Keratinocyte (primary cell): ENCODE results near the gene OVOL2. TPM values are rescaled to one million over a fixed set of nuclear protein-coding genes. Genes with fewer than 3 reads are reported as not detected.
"Not testable (repeated sequence)": the region's sequence is repeated elsewhere in the genome, so short reads cannot be mapped to it uniquely, and the experiment has no call there.

Experiments
- DNase-seq: peaks from one replicate; pipeline ENCODE4 v3.0.0-alpha.2; 2011; ENCODE audit warnings: low read depth, missing footprints, low spot score
- FAIRE-seq: peaks from 2 replicates; lab custom pipeline; 2011; peaks lifted over from hg19 to GRCh38; lab: Jason Lieb, UNC
- H2AFZ ChIP-seq: 2 replicates; pipeline ENCODE4 v1.6.0; 2012; ENCODE audit warnings: low read length, control low read depth, inconsistent platforms; ENCODE audit not compliant: control insufficient read depth
- H3K27ac ChIP-seq: 2 replicates; pipeline ENCODE4 v1.5.1; 2011; ENCODE audit warnings: low read length; ENCODE audit not compliant: control insufficient read depth, insufficient read depth
- H3K27me3 ChIP-seq: 3 replicates; pipeline ENCODE4 v1.6.0; 2011; ENCODE audit warnings: low read length; ENCODE audit not compliant: control insufficient read depth, insufficient read depth; ENCODE audit errors: extremely low read depth
- H3K36me3 ChIP-seq, 2 experiments: 2 replicates in 1 of 2; 3 replicates in 1 of 2; pipeline ENCODE4 v1.5.1; 2011; ENCODE audit warnings: low read length in 2 of 2, mild to moderate bottlenecking in 1 of 2; ENCODE audit not compliant: control insufficient read depth in 2 of 2, insufficient read depth in 2 of 2; ENCODE audit errors: extremely low read depth in 1 of 2
- H3K4me1 ChIP-seq: 3 replicates; pipeline ENCODE4 v1.5.1; 2011; ENCODE audit warnings: low read length; ENCODE audit not compliant: control insufficient read depth, insufficient read depth; ENCODE audit errors: extremely low read depth
- H3K4me2 ChIP-seq: 3 replicates; pipeline ENCODE4 v1.6.0; 2011; ENCODE audit warnings: low read depth, low read length; ENCODE audit not compliant: control insufficient read depth, insufficient read depth; ENCODE audit errors: extremely low read depth
- H3K4me3 ChIP-seq, 3 experiments: fragments of 200-600 bp in 1 of 3; sonication (generic) in 1 of 3; 2 replicates in 2 of 3; 3 replicates in 1 of 3; pipeline ENCODE4 v1.5.1; 2011 to 2016; ENCODE audit warnings: low read length in 3 of 3, mild to moderate bottlenecking in 3 of 3, control low read depth in 2 of 3, inconsistent platforms in 1 of 3, low read depth in 1 of 3, mixed read lengths in 1 of 3, mixed run types in 1 of 3, moderate library complexity in 1 of 3; ENCODE audit not compliant: control insufficient read depth in 2 of 3, insufficient read depth in 2 of 3; ENCODE audit errors: extremely low read depth in 1 of 3
- H3K79me2 ChIP-seq: 2 replicates; pipeline ENCODE4 v1.6.0; 2012; ENCODE audit warnings: low read length; ENCODE audit not compliant: control insufficient read depth, insufficient read depth
- H3K9ac ChIP-seq: 3 replicates; pipeline ENCODE4 v1.6.0; 2011; ENCODE audit warnings: low read length; ENCODE audit not compliant: control insufficient read depth, insufficient read depth; ENCODE audit errors: extremely low read depth
- H3K9me1 ChIP-seq: 3 replicates; pipeline ENCODE4 v1.6.0; 2011; ENCODE audit warnings: low read length; ENCODE audit not compliant: control insufficient read depth, insufficient read depth; ENCODE audit errors: extremely low read depth
- H3K9me3 ChIP-seq: 2 replicates; pipeline ENCODE4 v1.5.1; 2012; ENCODE audit warnings: low read depth, low read length; ENCODE audit not compliant: control insufficient read depth
- H4K20me1 ChIP-seq: 3 replicates; pipeline ENCODE4 v1.6.0; 2011; ENCODE audit warnings: low read length; ENCODE audit not compliant: control insufficient read depth, insufficient read depth; ENCODE audit errors: extremely low read depth
- EZH2 ChIP-seq: IDR thresholded peaks from one replicate; pipeline ENCODE4 v1.6.1; 2012; ENCODE audit warnings: inconsistent platforms, mild to moderate bottlenecking, low read length, moderate library complexity
- dilution Hi-C: fragments of 300-500 bp; cut with MboI; formaldehyde crosslinking; loops from one replicate; pipeline ENCODE4 v1.7.0; 2020; ENCODE audit warnings: low sequenced_read_pairs; ENCODE audit not compliant: extremely low pct_ligation_motif_present
- polyA plus RNA-seq, 5 experiments: library from polyadenylated mRNA; depleted of rRNA in 3 of 5; stranded (reverse) in 3 of 5; stranded (forward) in 1 of 5; unstranded in 1 of 5; fragments of >200 nt; gene quantifications; 1 replicate in 1 of 5; 2 replicates in 3 of 5; 3 replicates in 1 of 5; pipeline versions ENCODE4 v1.2.1 to v1.2.3, GENCODE V29; 2011 to 2012; ENCODE audit warnings: missing spikeins in 2 of 5, low read depth in 1 of 5, low replicate concordance in 1 of 5
- TF ChIP-seq, protein P1 (sequence below), 3 experiments: IDR thresholded peaks in 1 of 3; conservative IDR thresholded peaks in 1 of 3; optimal IDR thresholded peaks in 1 of 3; 2 replicates in 2 of 3; 3 replicates in 1 of 3; pipeline versions ENCODE3 to v1.5.1; 2011; ENCODE audit warnings: low read length in 3 of 3, mild to moderate bottlenecking in 3 of 3, moderate library complexity in 2 of 3, control low read depth in 1 of 3, inconsistent platforms in 1 of 3; ENCODE audit not compliant: insufficient read depth in 2 of 3; ENCODE audit errors: extremely low read depth in 1 of 3

Gene OVOL2
- polyA plus RNA-seq, 1 donor (not counting 4 experiments of a cell fraction or from before 2014, with no cell fraction given): 4.3 TPM

DNA sequence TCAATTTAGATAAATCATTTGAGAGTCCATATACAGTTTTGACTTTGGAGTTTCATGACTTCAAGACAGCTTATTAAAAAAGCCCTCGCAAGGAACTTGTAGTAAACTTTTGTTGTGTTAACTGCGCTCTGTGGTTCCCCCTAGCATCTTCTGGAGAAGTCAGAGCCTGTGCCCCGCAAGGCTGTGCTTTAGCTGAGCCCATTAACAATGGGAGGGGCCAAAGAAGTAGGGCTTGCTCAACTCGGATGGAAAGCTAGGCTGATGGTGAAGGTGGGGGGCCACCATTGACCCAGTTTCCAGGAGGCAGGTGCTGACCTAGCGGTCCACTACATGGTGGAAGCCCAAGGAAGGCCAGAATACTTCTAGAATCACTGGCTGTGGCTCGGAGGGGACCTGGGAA is 29.3 kb upstream of the OVOL2 start:
- no peaks in the 10 kb centered on the region for H3K27me3 ChIP-seq
- dilution Hi-C loops: no loop called here
- H3K36me3 ChIP-seq: no peaks in the 10 kb centered on the region

DNA sequence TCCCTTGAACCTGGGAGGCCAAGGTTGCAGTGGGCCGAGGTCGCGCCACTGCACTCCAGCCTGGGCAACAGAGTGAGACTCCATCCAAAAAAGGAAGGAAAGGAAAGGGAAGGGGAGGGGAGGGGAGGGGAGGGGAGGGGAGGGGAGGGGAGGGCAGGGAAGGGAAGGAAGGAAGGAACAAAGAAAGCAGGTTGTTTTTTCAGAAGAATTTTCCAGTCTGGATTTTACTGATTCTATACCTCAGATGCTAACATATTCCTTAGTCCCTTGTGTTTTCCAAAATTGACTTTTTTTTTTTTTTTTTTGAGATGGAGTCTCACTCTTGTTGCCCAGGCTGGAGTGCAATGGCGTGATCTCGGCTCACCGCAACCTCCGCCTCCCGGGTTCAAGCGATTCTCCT is 23.1 kb upstream of the OVOL2 start:
- FAIRE-seq, dilution Hi-C loops, H3K4me2 ChIP-seq, H3K9ac ChIP-seq, H3K27me3 ChIP-seq, DNase-seq, H2AFZ ChIP-seq, H3K79me2 ChIP-seq, H3K27ac ChIP-seq, H4K20me1 ChIP-seq, H3K9me1 ChIP-seq, H3K4me1 ChIP-seq, H3K9me3 ChIP-seq, H3K36me3 ChIP-seq, H3K4me3 ChIP-seq: not testable (repeated sequence)

More for the DNA sequence above, 29.3 kb upstream of the OVOL2 start:
- Histone ChIP-seq H3K4me2 (no peak overlapping the region), H4K20me1 (no peaks in the 10 kb centered on the region), H3K9me1 (no peaks in the 10 kb centered on the region), H3K4me1 (no peaks in the 10 kb centered on the region), H3K27ac (no peak overlapping the region), H3K9ac (no peak overlapping the region), H3K4me3 (no peak overlapping the region), H3K79me2 (no peaks in the 10 kb centered on the region), H2AFZ (no peak overlapping the region), H3K9me3 (no peaks in the 10 kb centered on the region)
- DNase-seq: no peak
- no peak for FAIRE-seq
- no peak for TF ChIP-seq EZH2
- TF ChIP-seq, protein P1, sequence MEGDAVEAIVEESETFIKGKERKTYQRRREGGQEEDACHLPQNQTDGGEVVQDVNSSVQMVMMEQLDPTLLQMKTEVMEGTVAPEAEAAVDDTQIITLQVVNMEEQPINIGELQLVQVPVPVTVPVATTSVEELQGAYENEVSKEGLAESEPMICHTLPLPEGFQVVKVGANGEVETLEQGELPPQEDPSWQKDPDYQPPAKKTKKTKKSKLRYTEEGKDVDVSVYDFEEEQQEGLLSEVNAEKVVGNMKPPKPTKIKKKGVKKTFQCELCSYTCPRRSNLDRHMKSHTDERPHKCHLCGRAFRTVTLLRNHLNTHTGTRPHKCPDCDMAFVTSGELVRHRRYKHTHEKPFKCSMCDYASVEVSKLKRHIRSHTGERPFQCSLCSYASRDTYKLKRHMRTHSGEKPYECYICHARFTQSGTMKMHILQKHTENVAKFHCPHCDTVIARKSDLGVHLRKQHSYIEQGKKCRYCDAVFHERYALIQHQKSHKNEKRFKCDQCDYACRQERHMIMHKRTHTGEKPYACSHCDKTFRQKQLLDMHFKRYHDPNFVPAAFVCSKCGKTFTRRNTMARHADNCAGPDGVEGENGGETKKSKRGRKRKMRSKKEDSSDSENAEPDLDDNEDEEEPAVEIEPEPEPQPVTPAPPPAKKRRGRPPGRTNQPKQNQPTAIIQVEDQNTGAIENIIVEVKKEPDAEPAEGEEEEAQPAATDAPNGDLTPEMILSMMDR (optimal IDR thresholded peaks at IDR 0.05 in 1 of 3, IDR thresholded peaks at IDR 0.05 in 1 of 3, conservative IDR thresholded peaks at IDR 0.05 in 1 of 3; ENCODE audit: extremely low read depth in 1 of 3, insufficient read depth in 2 of 3, low read length in 3 of 3): no peak

DNA sequence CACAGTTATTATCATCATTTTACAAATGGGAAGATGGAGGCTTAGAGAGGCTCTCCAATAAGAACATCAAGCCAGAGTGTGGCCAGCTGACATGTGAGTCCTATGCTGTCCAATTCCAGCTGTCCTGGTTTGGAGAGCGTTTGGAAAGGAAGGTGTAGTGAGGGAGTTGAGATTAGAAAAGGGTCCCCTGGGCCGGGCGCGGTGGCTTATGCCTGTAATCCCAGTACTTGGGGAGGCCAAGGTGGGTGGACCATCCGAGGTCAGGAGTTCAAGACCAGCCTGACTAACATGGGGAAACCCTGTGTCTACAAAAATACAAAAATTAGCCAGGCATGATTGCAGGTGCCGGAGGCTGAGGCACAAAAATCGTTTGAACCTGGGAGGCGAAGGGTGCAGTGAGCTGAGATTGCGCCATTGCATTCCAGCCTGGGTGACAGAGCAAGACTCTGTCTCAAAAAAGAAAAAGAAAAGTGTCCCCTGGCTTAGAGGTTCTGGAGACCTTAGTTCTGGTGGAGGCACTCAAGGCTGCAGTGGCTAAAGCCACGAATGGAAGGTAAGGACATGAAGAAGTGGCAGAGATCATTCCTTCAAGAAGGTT is 22.1 kb upstream of the OVOL2 start:
- Histone ChIP-seq H3K36me3 (no peaks in the 10 kb centered on the region), H3K27me3 (no peaks in the 10 kb centered on the region), H3K79me2 (no peaks in the 10 kb centered on the region), H2AFZ (no peak overlapping the region), H4K20me1 (no peaks in the 10 kb centered on the region), H3K9me1 (no peaks in the 10 kb centered on the region), H3K9me3 (no peaks in the 10 kb centered on the region), H3K4me3 (no peak overlapping the region), H3K9ac (no peak overlapping the region), H3K27ac (no peak overlapping the region), H3K4me1 (no peaks in the 10 kb centered on the region), H3K4me2 (no peak overlapping the region)
- DNase-seq (no peak), FAIRE-seq (no peak)
- TF ChIP-seq, protein P1 (optimal IDR thresholded peaks at IDR 0.05 in 1 of 3, IDR thresholded peaks at IDR 0.05 in 1 of 3, conservative IDR thresholded peaks at IDR 0.05 in 1 of 3; ENCODE audit: extremely low read depth in 1 of 3, insufficient read depth in 2 of 3, low read length in 3 of 3): no peak
- TF ChIP-seq EZH2: no peak
- dilution Hi-C loops: no loop called here
